OCI-LY1 (cell line): ENCODE results near the gene CDC34.

Source experiments
- EZH2 ChIP-seq: fragments of 200-600 bp; sonication (generic), shearing (Covaris generic); IDR thresholded peaks from 2 replicates; pipeline ENCODE4 v1.8.0; 2017; ENCODE audit warnings: borderline replicate concordance, mixed run types, mild to moderate bottlenecking, antibody characterized with exemption, low read length, moderate library complexity, mixed read lengths
- TF ChIP-seq, protein P1 (sequence below): fragments of 200-600 bp; sonication (generic), shearing (Covaris generic); IDR thresholded peaks from 2 replicates; pipeline ENCODE4 v1.5.1; 2017; ENCODE audit warnings: mild to moderate bottlenecking, antibody characterized with exemption, low read length, moderate library complexity, mixed read lengths

DNA sequence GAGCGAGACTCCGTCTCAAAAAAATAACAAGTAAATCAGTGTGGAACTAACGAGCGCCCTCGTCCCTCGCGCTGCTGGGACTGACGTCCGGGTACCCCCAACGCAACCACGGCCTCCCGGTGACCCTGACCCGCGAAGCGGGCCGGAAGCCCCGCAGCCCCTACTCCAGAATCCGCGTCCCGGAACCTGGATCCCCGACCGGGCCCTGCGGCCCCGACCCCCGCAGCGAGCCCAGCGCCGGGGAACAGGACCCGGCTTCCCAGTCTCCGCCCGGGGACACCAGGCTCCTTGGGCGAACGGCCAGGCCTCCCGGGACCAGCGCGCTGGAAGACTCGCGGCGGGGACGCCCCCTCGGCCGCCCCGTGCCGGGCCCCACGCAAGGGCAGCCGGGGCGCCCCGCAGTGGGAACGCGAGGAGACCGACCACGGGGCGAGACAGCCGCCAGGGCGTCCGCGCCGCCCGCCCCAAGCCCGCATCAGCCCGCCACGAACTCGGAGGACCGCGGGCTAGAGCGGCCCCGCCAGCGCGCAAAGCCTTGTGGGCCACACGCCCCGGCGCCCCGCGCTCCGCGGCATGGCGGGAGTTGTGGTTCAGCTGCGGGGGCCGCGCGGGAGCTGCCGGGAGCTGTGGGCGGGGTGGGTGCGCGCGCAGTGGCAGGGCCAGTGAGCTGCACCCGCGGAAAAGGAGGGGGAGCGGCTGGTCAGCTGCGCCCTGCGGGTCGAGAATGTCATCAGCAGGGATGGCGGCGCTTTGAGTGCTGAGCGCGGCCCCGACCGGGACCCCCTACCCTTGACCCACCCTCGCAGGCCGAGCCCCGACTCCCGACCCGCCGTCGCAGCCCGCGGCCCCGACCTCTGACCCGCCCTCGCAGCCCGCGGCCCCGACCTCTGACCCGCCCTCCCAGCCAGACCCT, 42.8 kb upstream of the CDC34 start:
- TF ChIP-seq, protein P1, sequence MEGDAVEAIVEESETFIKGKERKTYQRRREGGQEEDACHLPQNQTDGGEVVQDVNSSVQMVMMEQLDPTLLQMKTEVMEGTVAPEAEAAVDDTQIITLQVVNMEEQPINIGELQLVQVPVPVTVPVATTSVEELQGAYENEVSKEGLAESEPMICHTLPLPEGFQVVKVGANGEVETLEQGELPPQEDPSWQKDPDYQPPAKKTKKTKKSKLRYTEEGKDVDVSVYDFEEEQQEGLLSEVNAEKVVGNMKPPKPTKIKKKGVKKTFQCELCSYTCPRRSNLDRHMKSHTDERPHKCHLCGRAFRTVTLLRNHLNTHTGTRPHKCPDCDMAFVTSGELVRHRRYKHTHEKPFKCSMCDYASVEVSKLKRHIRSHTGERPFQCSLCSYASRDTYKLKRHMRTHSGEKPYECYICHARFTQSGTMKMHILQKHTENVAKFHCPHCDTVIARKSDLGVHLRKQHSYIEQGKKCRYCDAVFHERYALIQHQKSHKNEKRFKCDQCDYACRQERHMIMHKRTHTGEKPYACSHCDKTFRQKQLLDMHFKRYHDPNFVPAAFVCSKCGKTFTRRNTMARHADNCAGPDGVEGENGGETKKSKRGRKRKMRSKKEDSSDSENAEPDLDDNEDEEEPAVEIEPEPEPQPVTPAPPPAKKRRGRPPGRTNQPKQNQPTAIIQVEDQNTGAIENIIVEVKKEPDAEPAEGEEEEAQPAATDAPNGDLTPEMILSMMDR = no peak
- no peak for TF ChIP-seq EZH2
